Subcutaneous adipose tissue (tissue), 4 donors: ENCODE data around the gene MYL11. TPM values are rescaled to one million over a fixed set of nuclear protein-coding genes. Genes with fewer than 3 reads are reported as not detected.

Experiments used
- CTCF ChIP-seq: fragments of 450-650 bp; IDR thresholded peaks from one replicate; pipeline ENCODE4 v1.5.1; 2016; ENCODE audit warnings: low read depth, mild to moderate bottlenecking, control low read depth, antibody characterized with exemption, moderate library complexity
- total RNA-seq, 4 donors: library from RNA; depleted of rRNA; stranded (reverse); fragments of >200 nt; gene quantifications; one replicate each; pipeline ENCODE4 v1.1.0, GENCODE V29; 2016

The MYL11 gene
- total RNA-seq, 4 donors from 2014 or later: not detected

DNA sequence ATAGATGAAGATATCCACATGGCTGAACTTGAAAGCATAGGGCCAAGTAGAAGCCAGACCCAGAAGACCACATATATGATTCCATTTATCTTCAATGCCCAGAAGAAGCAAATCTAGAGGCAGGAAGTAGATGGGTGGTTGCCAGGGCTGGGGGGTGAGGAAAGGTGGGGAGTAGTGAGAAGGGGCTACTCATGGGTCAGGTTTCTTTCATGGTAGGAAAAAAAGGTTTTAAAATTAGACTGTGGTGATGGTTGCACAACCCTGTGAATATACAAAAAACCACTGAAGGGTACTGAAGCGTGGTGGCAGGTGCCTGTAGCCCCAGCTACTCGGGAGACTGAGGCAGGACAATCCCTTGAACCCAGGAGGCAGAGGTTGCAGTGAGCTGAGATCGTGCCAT, 24.9 kb upstream of the MYL11 start:
- no peak for TF ChIP-seq CTCF

GRCh38 chr16:30350134-30350871, 24.3 kb upstream of the MYL11 start:
- no peak for TF ChIP-seq CTCF

- TF ChIP-seq CTCF: no peak
Observed at GRCh38 chr16:30351001-30351441, 23.6 kb upstream of the MYL11 start.

DNA sequence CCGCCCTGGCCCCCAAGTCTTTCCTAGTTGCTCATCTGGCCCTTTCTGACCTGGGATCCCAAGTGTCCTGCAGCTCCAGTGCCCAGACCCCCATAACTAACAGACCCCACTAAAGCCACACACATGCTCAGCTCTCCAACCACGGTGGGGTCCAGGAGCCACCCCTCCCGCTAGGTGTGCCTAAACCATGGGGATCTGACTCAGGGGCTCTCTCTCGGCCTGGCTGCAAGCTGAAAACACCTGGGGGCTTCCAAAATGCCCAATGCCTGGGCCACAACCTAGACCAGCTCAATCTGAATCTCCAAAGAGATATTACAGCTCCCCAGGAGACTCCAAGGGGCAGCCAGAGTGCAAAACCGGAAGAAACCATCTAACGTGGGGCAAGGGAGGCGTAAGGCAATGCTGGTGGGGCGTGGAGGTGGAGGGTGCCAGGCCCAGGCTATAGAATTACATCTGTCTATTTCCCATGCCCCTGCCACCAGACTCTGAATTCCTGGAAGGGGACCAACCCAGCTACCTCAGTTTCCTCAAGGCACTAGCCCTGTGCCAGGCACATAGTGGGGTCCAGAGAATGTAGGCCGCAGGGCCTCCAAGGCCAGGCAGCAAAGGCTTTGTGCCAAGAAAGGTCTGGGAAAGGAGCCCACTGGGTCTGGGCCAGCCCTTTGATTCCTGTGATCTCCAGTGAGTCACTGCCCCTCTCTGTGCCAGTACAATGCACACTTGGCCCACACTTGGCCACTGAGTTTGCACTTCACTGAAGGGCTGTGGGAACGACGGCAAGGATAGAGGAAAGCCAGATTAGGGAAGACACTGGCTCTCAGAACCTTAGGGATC, 22.8 kb upstream of the MYL11 start:
- no peak for TF ChIP-seq CTCF

DNA sequence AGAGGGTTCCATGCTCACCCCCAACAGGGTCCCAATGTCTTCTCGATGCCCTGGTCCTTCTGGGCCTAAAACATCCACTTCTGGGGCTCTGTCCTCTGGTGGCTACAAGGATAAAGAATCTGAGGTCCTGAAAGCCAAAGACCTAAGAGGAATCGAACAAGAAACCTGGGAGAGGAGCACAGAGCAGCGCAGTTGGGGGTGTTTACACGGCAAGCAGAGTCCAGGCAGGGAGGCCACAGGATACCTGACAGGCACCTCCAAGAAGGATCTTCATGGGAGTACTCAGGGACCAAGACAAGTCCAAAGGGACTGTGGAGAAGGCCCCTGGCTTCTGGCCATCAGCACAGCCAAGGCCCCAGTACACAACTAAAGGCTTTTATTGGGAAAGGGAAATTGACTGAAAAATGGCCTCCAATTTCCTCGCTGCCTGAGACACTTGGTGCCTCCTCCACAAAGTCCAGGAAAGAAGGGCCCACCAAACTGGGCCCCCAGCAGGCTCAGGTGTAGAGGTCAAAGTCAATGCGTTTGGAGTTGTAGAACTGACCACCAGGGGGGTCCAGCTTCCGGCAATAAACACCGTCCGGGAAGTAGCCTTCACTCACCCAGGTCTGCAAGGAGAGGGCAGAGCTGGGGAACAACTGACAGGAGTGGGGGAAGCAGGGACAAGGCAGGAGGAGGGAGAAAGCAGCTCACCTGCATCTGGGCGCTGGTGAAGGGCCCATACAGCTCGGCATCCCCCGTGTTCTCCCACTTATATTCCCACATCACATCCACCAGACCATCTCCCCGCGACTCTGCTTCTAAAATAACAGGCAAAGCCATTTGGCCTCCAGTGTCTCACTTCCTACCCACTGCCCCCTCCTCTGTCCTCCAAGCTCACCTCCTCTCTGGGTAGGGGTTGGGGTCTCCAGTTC, 21.9 kb upstream of the MYL11 start:
- TF ChIP-seq CTCF: no peak

DNA sequence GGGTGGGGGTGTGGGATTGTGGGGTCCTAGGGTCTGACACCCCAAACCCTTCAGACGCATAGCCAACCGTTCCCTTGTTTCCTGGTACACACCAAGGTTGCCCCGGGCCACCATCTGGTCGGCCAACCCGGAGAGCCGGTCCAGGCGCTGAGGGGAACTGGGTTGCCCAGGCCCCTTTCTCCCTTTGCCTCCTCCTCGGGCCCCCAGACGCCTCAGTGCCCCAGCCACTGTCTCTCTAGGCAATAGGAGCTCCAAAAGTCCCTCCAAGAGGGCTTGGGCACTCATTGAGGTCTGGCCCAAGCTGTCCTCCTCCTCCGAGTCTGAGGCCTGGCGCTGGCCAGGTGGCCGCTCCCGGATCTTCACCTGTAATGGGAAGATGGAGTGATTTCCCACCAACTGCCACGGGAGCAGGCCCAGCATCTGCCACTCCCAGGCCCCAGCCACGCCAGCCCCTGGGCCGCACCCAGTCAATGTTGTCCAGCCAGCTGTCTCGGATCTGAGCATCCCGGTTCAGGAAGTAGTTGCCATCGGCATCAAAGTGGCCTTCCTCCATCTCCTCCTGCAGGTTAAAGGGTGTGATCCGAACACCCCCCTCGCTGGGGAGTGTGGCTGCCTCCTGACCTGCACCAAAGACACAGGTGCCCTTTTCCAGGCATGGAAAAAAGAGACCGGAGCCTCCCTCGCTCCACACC, 21.0 kb upstream of the MYL11 start:
- TF ChIP-seq CTCF: no peak
